NB4 (cell line): Measurements from ENCODE around the gene CPXM1.

Experiments
- DNase-seq: peaks from one replicate; pipeline ENCODE4 v3.0.0; 2010; ENCODE audit warnings: low read depth
- H3K4me3 ChIP-seq: one replicate; pipeline ENCODE4 v1.5.1; 2011; ENCODE audit warnings: mild to moderate bottlenecking, low read depth, low read length, moderate library complexity
- CTCF ChIP-seq: IDR thresholded peaks from one replicate; pipeline ENCODE4 v1.5.1; 2012; ENCODE audit warnings: low read depth, low read length
- MAX ChIP-seq: IDR thresholded peaks from 2 replicates; pipeline ENCODE4 v1.6.1; 2011; ENCODE audit warnings: low read depth, low read length
- MYC ChIP-seq: IDR thresholded peaks from 2 replicates; pipeline ENCODE4 v1.6.1; 2011; ENCODE audit warnings: low read depth, low read length
- POLR2A ChIP-seq: IDR thresholded peaks from 2 replicates; pipeline ENCODE4 v1.6.1; 2011; ENCODE audit warnings: mild to moderate bottlenecking; ENCODE audit not compliant: insufficient read length; ENCODE audit errors: extremely low read depth

CPXM1 gene

GRCh38 chr20:2793471-2793870 is 7.0 kb downstream of the CPXM1 start:
- no peak for TF ChIP-seq MAX
- no peak for TF ChIP-seq MYC
- no peak for TF ChIP-seq POLR2A
- TF ChIP-seq CTCF: no peak
- no peak overlapping the region for H3K4me3 ChIP-seq
- DNase-seq: no peak

- no peak for DNase-seq
- TF ChIP-seq MAX (no peak), POLR2A (no peak), CTCF (no peak)
- no peak overlapping the region for H3K4me3 ChIP-seq
Observed at GRCh38 chr20:2783908-2784566, 16.4 kb downstream of the CPXM1 start.

GRCh38 chr20:2780948-2781347 is 19.5 kb downstream of the CPXM1 start:
- no peak for DNase-seq
- no peak for TF ChIP-seq POLR2A
- peak; percentile 7 for TF ChIP-seq CTCF
- no peak overlapping the region for H3K4me3 ChIP-seq

GRCh38 chr20:2778602-2779321 is 21.7 kb downstream of the CPXM1 start:
- TF ChIP-seq CTCF (no peak), MYC (no peak), MAX (no peak), POLR2A (no peak)
- DNase-seq: no peak
- no peak overlapping the region for H3K4me3 ChIP-seq

DNA sequence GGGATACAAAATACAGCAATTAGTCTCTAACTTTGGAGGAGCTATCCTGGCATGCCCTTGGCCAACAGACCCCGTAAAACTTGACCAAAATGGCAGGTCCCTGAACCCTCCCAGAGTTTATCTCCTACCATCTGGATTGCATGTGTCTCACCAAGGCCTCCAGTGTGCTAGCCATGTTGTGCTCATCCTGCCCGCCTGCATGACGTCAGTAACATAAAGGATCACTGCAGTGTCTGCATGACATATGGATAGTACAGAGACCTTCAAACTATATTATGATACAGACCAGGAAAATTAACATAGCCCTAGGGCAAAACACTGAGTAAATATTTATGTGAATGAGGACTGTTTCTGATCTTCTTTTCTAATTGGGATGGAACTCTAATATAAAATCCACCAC is 25.3 kb downstream of the CPXM1 start:
- TF ChIP-seq POLR2A (no peak), MAX (no peak), CTCF (no peak), MYC (no peak)
- no peak for DNase-seq

GRCh38 chr20:2773812-2774211 is 26.6 kb downstream of the CPXM1 start:
- H3K4me3 ChIP-seq: no peak overlapping the region
- no peak for TF ChIP-seq CTCF
- no peak for TF ChIP-seq MYC
- TF ChIP-seq POLR2A: no peak
- TF ChIP-seq MAX: no peak
- no peak for DNase-seq

More for the DNA sequence above, 25.3 kb downstream of the CPXM1 start:
- no peak overlapping the region for H3K4me3 ChIP-seq
